NCI-H2107 (cell line): ENCODE data around the gene PCCA.
A peak's percentile ranks its signal among the peaks of the same experiment; 100 is the strongest.
"Not testable (repeated sequence)": the region's sequence is repeated elsewhere in the genome, so short reads cannot be mapped to it uniquely, and the experiment has no call there.

Experiments
- DNase-seq: peaks from one replicate; lab custom pipeline; 2025; lab: John Stamatoyannopoulos, UW

Gene PCCA

GRCh38 chr13:100512422-100512821, 423.5 kb downstream of the PCCA start:
- no peak for DNase-seq

DNA sequence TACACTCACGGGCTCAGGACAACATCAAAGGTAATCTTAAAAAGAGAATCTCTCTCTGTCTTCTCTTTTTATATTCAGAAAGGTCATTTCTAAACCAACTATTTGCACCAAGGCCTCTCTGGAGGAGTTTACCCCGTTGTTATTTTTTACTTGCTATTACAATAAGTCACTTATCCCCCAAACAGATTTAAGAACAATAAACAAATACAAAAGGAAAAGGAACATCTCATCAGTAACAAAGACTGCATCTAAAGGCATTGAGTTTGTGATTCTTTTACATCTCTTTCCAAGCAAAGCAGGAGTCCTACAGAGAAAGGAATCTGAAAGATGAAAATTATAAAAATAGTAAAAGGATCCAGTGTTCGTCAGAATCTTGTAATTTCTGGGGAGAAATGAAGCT, 424.3 kb downstream of the PCCA start:
- DNase-seq = no peak

DNA sequence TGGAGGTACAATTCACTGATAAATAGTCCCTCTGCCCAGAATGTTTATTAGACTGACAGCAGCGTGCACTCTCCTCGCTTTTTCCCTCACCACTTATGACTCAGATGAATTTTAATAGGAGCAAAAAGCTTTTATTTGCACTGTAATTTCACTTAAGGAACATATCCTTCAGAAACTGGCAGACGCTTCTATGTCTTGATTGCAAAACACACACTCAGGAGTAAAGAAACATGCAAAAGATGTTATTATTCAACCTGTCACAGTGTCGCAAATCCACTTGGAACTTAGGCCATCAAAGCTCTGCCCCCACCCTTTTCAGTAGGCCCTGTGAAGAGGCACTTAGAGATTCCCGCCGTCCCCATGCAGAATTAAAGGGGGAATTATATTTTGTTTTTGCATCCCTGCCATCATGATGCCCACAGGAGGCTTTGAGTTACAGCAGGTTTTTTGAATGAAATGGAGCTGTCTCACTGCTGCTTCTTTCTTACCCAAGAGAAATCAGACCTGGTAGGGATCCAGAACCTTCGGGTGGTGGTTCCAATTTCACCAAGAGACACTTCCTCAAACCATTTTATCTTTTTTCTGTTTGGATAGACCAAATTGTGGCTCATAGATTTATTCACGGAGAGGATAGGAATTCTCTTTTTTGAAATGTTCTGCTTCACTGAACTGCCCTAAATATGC, 425.2 kb downstream of the PCCA start:
- DNase-seq = peak; percentile 71

GRCh38 chr13:100514788-100515409, 426.0 kb downstream of the PCCA start:
- peak; percentile 77 for DNase-seq

DNA sequence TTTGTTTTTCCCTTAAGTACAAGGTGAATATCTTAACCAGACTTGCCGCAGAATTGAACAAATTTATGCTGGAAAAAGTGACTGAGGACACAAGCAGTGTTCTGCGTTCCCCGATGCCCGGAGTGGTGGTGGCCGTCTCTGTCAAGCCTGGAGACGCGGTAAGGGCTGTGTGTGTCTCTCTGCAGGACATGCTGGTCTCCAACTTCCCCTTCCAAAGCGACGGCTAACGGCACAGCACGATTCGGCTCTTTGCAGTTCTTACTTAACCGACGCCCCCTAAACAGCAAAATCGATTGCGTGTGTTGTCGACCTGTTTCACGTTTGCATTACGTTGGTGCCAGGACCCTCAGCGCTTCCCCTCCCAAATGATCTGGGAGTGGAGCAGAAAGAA, 426.5 kb downstream of the PCCA start:
- DNase-seq = no peak

DNA sequence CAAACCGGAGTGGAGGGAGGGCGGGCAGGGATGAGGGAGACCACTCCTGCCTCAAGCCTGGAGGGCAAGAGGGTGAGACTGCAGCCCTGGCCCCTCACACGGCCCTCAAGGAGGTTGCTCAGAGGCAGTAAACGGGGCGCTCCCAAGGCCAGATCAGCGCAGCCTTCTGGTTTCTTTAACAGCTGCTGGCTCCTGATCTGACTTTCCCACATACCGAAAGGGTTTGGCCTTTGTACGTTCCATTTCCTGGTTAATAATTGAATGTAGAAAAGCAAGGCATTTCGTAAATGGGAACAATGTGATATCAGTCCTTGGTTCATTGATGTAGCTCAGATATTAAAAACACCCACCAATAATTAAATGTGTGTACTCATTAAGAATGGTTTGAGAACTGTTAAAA, 428.2 kb downstream of the PCCA start:
- DNase-seq = no peak

- DNase-seq = no peak
Measured at GRCh38 chr13:100517728-100518127, 428.8 kb downstream of the PCCA start.

GRCh38 chr13:100518394-100519062, 429.6 kb downstream of the PCCA start:
- DNase-seq = no peak

GRCh38 chr13:100519626-100520025, 430.7 kb downstream of the PCCA start:
- no peak for DNase-seq

GRCh38 chr13:100520936-100521850, 432.3 kb downstream of the PCCA start:
- no peak for DNase-seq

GRCh38 chr13:100521851-100522617, 433.1 kb downstream of the PCCA start:
- no peak for DNase-seq

GRCh38 chr13:100522618-100523309, 433.9 kb downstream of the PCCA start:
- DNase-seq = no peak

DNA sequence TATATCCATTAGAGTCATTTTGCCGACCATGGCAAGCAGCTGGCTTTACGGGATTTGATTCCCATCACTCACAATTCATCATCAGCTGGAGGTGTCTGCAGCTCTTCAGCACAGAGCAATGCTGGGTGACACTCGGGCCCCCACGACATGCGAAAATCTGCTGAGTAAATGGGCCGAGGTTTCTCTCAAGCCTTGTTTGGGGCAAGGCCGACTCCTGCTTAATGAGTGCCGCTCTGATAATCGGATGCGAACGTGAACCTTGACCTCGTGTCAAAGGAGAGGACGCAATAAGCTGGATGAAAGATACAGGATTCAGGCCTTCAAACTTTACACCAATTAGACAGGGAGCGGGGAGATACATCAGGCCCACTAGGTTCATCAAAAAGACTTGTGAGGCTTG, 434.5 kb downstream of the PCCA start:
- DNase-seq = no peak

DNA sequence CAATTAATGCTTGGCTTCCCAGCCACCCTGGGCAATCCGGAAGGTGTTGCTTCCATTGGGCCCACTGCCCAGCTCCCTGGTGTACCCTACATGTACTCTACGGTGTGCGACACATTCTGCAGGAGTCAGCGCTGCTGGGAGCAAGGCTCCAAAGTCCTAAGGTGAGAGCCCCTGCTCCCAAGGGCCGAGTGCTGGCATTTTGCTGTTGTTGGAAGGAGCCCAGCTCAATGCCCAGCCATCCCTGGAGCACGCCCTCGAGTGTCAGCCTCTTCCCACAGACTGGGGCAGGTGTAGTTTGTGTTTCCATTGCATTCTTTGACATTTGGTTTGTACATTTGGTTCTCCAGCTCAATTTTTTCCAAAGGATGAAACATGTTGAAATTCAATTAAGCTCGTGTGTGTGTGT, 435.1 kb downstream of the PCCA start:
- DNase-seq = no peak

GRCh38 chr13:100524688-100525087, 435.8 kb downstream of the PCCA start:
- DNase-seq = not testable (repeated sequence)

- DNase-seq = no peak
Measured at GRCh38 chr13:100525453-100526317, 436.8 kb downstream of the PCCA start.

DNA sequence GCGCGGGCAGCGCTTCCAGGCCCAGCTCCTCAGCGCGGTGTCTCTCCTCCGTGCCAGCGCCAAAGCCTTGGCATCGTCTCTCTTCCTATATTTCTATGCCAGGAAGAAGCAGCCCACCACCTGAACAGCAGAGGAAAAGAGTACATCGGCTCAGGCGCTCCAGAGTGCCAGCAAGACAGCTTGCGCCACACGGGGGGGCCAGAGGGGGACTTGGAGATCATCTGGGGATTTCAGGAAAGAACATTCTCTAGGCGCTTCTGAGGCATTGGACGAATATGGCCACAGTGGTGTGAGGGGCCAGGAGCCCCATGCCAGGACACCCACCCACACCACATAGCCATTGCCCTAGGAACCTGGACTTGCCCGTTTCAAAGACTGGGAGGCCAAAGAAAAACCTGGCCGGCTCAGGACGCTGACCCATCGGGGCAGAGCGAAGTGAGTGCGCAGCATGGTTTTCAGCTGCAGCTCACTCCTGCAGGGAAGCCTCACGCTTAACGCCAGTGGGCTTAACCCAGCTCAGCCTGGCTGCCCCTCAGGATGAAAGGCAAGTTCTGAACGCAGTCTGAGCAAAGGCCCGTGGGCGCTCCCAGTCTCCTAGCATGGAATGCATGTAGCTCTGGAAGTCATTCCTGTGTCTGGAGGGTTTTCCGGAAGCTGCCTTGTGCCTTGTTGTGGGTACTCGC, 437.6 kb downstream of the PCCA start:
- no peak for DNase-seq

- no peak for DNase-seq
Measured at GRCh38 chr13:100527644-100528043, 438.8 kb downstream of the PCCA start.

DNA sequence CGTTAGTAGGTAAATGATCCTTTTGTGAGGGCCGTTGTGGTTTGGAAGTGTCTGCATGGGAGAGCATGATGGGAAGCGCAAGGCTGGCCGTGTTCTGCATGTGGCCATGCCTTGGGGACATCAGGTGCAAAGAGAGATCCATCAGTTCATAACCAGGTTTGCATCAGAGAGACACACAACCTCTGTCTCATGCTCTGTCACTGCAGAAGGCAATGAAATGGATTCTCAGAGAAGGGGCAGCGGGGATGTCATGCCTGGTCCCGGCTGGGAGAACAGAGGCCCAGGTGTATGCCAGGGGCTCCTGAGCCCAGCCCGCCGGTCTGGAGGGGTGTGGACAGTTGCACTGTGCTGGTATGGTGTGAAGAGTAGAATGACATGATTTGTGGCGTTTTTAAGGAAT, 439.5 kb downstream of the PCCA start:
- DNase-seq = no peak
